ENCODE results near the gene FAM50B. TPM values are rescaled to one million over a fixed set of nuclear protein-coding genes. Genes with fewer than 3 reads are reported as not detected.

Gene FAM50B
- total and polyA plus RNA-seq, 2 of the 4 experiments (the other 2 are of a cell fraction): 4.1 to 7.4 TPM

DNA sequence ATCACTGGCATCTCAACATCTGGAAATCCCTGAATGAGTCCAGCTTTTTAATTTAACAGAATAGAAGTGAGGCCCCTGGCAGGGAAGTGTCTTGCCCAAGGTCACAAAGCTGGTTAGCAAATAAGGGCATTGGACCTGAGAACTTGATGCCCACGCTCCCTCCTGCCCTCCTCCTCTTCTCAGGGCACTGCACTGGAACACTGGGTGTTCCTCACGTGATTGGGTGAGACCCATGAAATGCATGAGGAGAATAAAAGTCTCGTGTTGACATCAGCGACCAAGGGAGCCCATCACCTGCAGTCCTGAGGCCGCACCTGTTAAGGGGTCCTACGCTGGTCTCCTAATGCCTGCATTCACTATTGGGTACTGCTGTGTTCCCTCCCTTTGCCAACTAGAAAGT lies 7.4 kb downstream of the FAM50B start:
- dilution Hi-C loops (cut with HindIII; ENCODE audit: low sequenced_read_pairs, unreplicated experiment): no loop called here
- Histone ChIP-seq H3K56ac (ENCODE audit: extremely low read depth, insufficient read depth, low read length) (no peak overlapping the region), H3K27ac (ENCODE audit: insufficient read depth, low read length) (no peak overlapping the region), H3K9me3 (ENCODE audit: control insufficient read depth, insufficient read depth, low read length) (no peaks in the 10 kb centered on the region), H3K36me3 (ENCODE audit: control insufficient read depth, insufficient read depth, low read length) (no peaks in the 10 kb centered on the region), H3K4me1 (ENCODE audit: control insufficient read depth, insufficient read depth, low read length) (no peaks in the 10 kb centered on the region), H3K14ac (replicated peaks; ENCODE audit: low read depth, low read length) (no peak overlapping the region), H2BK20ac (ENCODE audit: low read depth, low read length) (no peak overlapping the region), H3K9me1 (ENCODE audit: insufficient read depth, low read length) (no peaks in the 10 kb centered on the region), H2BK15ac (ENCODE audit: low read depth, low read length) (no peak overlapping the region), H2AK5ac (ENCODE audit: low read depth, low read length) (no peak overlapping the region), H3K79me1 (ENCODE audit: low read depth in 1 of 2, low read length in 2 of 2) (no peaks in the 10 kb centered on the region), H2AFZ (replicated peaks; ENCODE audit: low read length, poor library complexity) (no peak overlapping the region), H3K27me3 (ENCODE audit: control insufficient read depth, insufficient read depth, low read length) (0 out of 2 replicates have a peak, but pooled peaks cover 2% of the 10 kb centered on the region), H3K9ac (ENCODE audit: low read depth, low read length) (no peak overlapping the region), H4K20me1 (ENCODE audit: insufficient read depth, low read length) (no peaks in the 10 kb centered on the region), H4K8ac (ENCODE audit: low read depth in 2 of 2, low read length in 2 of 2) (no peak overlapping the region), H4K5ac (ENCODE audit: low read depth, low read length) (no peak overlapping the region), H3K4me2 (ENCODE audit: low read depth, low read length) (no peak overlapping the region), H3K4me3 (ENCODE audit: insufficient read depth, low read depth, low read length) (no peak overlapping the region), H2BK5ac (ENCODE audit: low read depth, low read length, poor library complexity, severe bottlenecking) (no peak overlapping the region), H2BK120ac (ENCODE audit: low read depth, low read length) (no peak overlapping the region), H3K4ac (ENCODE audit: low read depth, low read length) (no peak overlapping the region), H3K18ac (ENCODE audit: low read depth, low read length) (no peak overlapping the region), H4K91ac (ENCODE audit: insufficient read depth, low read depth, low read length) (no peak overlapping the region), H3K23ac (ENCODE audit: low read depth, low read length) (no peak overlapping the region), H2AK9ac (replicated peaks; ENCODE audit: low read depth, low read length, poor library complexity) (no peak overlapping the region)
- no peak for ATAC-seq (ENCODE audit: low read depth)
- 100% methylated on average over 3 of the region's 6 CpGs; no CpG with 5 or more reads in 1 of the 2 experiments for WGBS, 2 experiments (ENCODE audit: extremely low coverage in 2 of 2, insufficient read length in 1 of 2)
- ChIA-PET CTCF (no interaction called here), POLR2A (ENCODE audit: unreplicated experiment) (no interaction called here)
- no peak for DNase-seq
- TF ChIP-seq MAFK (IDR thresholded peaks at IDR 0.05; ENCODE audit: low read depth, low read length) (no peak), BHLHE40 (IDR thresholded peaks at IDR 0.05; ENCODE audit: low read depth, low read length) (no peak), CHD1 (IDR thresholded peaks at IDR 0.05; ENCODE audit: low read depth, low read length) (no peak), SMC3 (IDR thresholded peaks at IDR 0.05; ENCODE audit: low read depth, low read length) (no peak), RFX5 (IDR thresholded peaks at IDR 0.05; ENCODE audit: low read depth, low read length) (no peak), RCOR1 (IDR thresholded peaks at IDR 0.05; ENCODE audit: insufficient replicate concordance, low read length) (no peak), FOS (IDR thresholded peaks at IDR 0.05; ENCODE audit: low read depth, low read length) (no peak), NFE2L2 (IDR thresholded peaks at IDR 0.05; ENCODE audit: low read depth, low read length) (no peak), MAZ (IDR thresholded peaks at IDR 0.05; ENCODE audit: borderline replicate concordance, low read depth, low read length) (no peak), MXI1 (IDR thresholded peaks at IDR 0.05; ENCODE audit: borderline replicate concordance, low read depth, low read length) (no peak), POLR2A (IDR thresholded peaks at IDR 0.05; ENCODE audit: low read depth, low read length) (no peak), CEBPB (IDR thresholded peaks at IDR 0.05; ENCODE audit: low read depth, low read length) (no peak), RAD21 (IDR thresholded peaks at IDR 0.05; ENCODE audit: low read length) (no peak)
- TF ChIP-seq, protein P1, sequence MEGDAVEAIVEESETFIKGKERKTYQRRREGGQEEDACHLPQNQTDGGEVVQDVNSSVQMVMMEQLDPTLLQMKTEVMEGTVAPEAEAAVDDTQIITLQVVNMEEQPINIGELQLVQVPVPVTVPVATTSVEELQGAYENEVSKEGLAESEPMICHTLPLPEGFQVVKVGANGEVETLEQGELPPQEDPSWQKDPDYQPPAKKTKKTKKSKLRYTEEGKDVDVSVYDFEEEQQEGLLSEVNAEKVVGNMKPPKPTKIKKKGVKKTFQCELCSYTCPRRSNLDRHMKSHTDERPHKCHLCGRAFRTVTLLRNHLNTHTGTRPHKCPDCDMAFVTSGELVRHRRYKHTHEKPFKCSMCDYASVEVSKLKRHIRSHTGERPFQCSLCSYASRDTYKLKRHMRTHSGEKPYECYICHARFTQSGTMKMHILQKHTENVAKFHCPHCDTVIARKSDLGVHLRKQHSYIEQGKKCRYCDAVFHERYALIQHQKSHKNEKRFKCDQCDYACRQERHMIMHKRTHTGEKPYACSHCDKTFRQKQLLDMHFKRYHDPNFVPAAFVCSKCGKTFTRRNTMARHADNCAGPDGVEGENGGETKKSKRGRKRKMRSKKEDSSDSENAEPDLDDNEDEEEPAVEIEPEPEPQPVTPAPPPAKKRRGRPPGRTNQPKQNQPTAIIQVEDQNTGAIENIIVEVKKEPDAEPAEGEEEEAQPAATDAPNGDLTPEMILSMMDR (conservative IDR thresholded peaks at IDR 0.05; ENCODE audit: low read depth, low read length): no peak
- TF ChIP-seq, protein P2, sequence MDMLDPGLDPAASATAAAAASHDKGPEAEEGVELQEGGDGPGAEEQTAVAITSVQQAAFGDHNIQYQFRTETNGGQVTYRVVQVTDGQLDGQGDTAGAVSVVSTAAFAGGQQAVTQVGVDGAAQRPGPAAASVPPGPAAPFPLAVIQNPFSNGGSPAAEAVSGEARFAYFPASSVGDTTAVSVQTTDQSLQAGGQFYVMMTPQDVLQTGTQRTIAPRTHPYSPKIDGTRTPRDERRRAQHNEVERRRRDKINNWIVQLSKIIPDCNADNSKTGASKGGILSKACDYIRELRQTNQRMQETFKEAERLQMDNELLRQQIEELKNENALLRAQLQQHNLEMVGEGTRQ (IDR thresholded peaks at IDR 0.05; ENCODE audit: low read depth, low read length): no peak
- TF ChIP-seq, protein P3, sequence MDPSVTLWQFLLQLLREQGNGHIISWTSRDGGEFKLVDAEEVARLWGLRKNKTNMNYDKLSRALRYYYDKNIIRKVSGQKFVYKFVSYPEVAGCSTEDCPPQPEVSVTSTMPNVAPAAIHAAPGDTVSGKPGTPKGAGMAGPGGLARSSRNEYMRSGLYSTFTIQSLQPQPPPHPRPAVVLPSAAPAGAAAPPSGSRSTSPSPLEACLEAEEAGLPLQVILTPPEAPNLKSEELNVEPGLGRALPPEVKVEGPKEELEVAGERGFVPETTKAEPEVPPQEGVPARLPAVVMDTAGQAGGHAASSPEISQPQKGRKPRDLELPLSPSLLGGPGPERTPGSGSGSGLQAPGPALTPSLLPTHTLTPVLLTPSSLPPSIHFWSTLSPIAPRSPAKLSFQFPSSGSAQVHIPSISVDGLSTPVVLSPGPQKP (IDR thresholded peaks at IDR 0.05; ENCODE audit: borderline replicate concordance, low read depth, low read length): no peak
- intact Hi-C loops (cut with micrococcal nuclease): no loop called here
- no TSS peak for BruUV-seq (replicated peaks)
- in situ Hi-C loops (cut with MboI; ENCODE audit: low sequenced_read_pairs): no loop called here

Data from IMR-90 (cell line).